ENCODE results near the gene DUSP15. TPM values are rescaled to one million over a fixed set of nuclear protein-coding genes. Genes with fewer than 3 reads are reported as not detected.

Gene DUSP15
- total RNA-seq, 2 donors from 2014 or later = not detected

GRCh38 chr20:31845300-31845863, 24.9 kb downstream of the DUSP15 start, which contains the start of gene FOXS1:
Gene FOXS1 (minus strand): TSS chr20:31845604. CDS start chr20:31845542, 62 bp downstream.
- DNase-seq (no peak), ATAC-seq (no peak)
- H3K27ac Mint-ChIP-seq = no peak within 1 kb of the TSS
- H3K27me3 Mint-ChIP-seq = peaks cover 16% of the 10 kb centered on the region
- H3K4me3 Mint-ChIP-seq = no peak within 1 kb of the TSS
- no peaks in the 10 kb centered on the region for H3K4me1 Mint-ChIP-seq
- no peaks in the 10 kb centered on the region for H3K9me3 ChIP-seq (ENCODE audit: control insufficient read depth, low read length, poor library complexity, severe bottlenecking)
- no peaks in the 10 kb centered on the region for H3K36me3 Mint-ChIP-seq (ENCODE audit: low read depth)

DNA sequence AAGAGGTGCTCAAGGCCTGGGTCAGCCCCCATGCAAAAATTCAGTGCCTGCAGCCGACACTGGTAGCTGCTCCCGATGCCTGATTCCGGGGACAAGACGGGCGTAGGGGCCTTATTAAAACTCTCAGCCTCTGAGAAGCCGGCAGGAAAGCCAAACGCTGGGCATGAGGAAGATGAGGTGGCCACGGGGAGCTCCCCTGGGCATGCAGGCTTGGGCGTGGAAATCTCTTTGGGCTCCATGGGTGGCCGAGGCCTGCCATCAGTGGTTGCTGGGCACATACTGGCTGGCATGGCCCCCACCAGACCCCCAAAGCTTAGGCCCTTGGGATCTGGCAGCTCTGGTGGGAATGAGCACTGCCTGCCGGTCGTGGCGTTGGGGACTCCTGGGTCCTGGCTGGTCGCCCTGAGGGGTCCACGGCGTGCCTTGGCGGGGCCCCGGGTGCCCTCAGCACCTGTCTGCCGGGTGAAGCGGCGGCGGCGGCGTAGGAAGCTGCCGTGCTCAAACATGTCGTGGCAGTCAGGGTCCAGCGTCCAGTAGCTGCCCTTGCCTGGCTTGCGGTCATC, 25.5 kb downstream of the DUSP15 start:
- no peak for DNase-seq
- Mint-ChIP-seq H3K4me1 (no peaks in the 10 kb centered on the region), H3K4me3 (no peak overlapping the region), H3K27ac (no peak overlapping the region), H3K27me3 (peaks cover 13% of the 10 kb centered on the region), H3K36me3 (ENCODE audit: low read depth) (no peaks in the 10 kb centered on the region)
- ATAC-seq = no peak
- no peaks in the 10 kb centered on the region for H3K9me3 ChIP-seq (ENCODE audit: control insufficient read depth, low read length, poor library complexity, severe bottlenecking)

GRCh38 chr20:31843881-31844280, 26.4 kb downstream of the DUSP15 start:
- Mint-ChIP-seq H3K36me3 (ENCODE audit: low read depth) (no peaks in the 10 kb centered on the region), H3K4me3 (no peak overlapping the region), H3K27ac (no peak overlapping the region), H3K4me1 (no peaks in the 10 kb centered on the region), H3K27me3 (peaks cover 8% of the 10 kb centered on the region)
- DNase-seq (no peak), ATAC-seq (no peak)
- H3K9me3 ChIP-seq (ENCODE audit: control insufficient read depth, low read length, poor library complexity, severe bottlenecking) = no peaks in the 10 kb centered on the region

- Mint-ChIP-seq H3K4me3 (no peak overlapping the region), H3K27ac (no peak overlapping the region), H3K27me3 (peaks cover 2% of the 10 kb centered on the region), H3K4me1 (no peaks in the 10 kb centered on the region), H3K36me3 (ENCODE audit: low read depth) (no peaks in the 10 kb centered on the region)
- DNase-seq (no peak), ATAC-seq (no peak)
- no peaks in the 10 kb centered on the region for H3K9me3 ChIP-seq (ENCODE audit: control insufficient read depth, low read length, poor library complexity, severe bottlenecking)
Measured at GRCh38 chr20:31843288-31843687, 27.0 kb downstream of the DUSP15 start.

DNA sequence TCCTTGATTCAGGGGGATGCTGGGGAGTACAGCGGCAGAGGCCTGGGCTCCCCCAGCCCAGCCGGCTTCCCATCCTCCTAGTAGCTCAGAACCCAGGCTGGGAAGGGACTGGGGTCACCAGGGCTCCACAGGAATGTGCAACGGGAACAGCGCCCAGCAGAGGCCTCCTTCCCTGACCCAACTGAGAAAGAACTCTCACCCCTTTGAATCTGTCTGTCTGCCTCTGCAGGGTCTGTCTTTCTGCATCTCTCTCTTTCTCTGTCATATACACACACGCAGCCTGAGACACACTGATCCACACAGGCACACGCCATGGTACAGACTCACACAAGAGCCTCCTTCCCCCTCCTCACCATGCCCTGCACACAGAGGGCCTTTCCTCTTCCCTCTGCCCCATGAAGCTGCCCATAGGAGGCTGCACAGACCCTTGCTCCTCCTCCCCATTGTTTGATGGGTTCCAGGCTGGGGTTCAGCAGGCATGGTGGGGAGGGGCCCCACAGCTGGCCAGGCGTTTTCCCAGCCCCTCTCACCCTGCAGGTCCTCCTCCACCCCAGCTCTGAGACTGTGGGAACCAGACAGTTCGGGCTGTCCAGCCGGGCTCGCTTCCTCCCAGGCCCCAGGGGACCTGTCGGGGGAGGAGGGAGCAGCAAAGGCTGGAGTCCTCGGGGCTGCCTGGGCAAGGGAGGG, 27.7 kb downstream of the DUSP15 start:
- DNase-seq (no peak), ATAC-seq (no peak)
- no peaks in the 10 kb centered on the region for H3K36me3 Mint-ChIP-seq (ENCODE audit: low read depth)
- no peaks in the 10 kb centered on the region for H3K27me3 Mint-ChIP-seq
- H3K27ac Mint-ChIP-seq = no peak overlapping the region
- H3K4me3 Mint-ChIP-seq = no peak overlapping the region
- H3K4me1 Mint-ChIP-seq = no peaks in the 10 kb centered on the region
- no peaks in the 10 kb centered on the region for H3K9me3 ChIP-seq (ENCODE audit: control insufficient read depth, low read length, poor library complexity, severe bottlenecking)

DNA sequence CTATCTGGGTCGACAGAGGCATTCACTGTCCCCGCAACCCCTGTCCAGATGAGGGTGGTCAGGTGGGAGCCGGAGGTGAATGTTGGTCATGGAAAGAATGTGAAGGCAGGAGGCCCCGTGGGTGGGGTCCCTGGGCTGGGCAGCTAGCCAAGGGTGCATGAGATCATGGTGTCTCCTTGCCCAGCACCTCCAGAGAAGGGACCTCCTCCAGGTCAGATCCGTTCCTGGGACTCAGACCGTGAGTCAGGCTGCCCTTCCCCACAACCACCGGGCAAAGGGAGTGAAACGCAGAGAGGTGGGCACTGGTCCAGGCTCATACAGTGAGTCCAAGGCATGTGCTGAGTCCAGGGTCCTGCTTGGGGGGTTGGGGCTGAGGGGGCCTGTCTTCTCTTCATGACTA, 28.4 kb downstream of the DUSP15 start:
- H3K4me3 Mint-ChIP-seq = no peak overlapping the region
- H3K27ac Mint-ChIP-seq = no peak overlapping the region
- no peaks in the 10 kb centered on the region for H3K9me3 ChIP-seq (ENCODE audit: control insufficient read depth, low read length, poor library complexity, severe bottlenecking)
- H3K4me1 Mint-ChIP-seq = no peaks in the 10 kb centered on the region
- ATAC-seq (no peak), DNase-seq (no peak)
- no peaks in the 10 kb centered on the region for H3K36me3 Mint-ChIP-seq (ENCODE audit: low read depth)
- H3K27me3 Mint-ChIP-seq = no peaks in the 10 kb centered on the region

- H3K4me3 Mint-ChIP-seq = no peak overlapping the region
- no peaks in the 10 kb centered on the region for H3K27me3 Mint-ChIP-seq
- no peak overlapping the region for H3K27ac Mint-ChIP-seq
- no peak for ATAC-seq
- H3K36me3 Mint-ChIP-seq (ENCODE audit: low read depth) = no peaks in the 10 kb centered on the region
- no peaks in the 10 kb centered on the region for H3K9me3 ChIP-seq (ENCODE audit: control insufficient read depth, low read length, poor library complexity, severe bottlenecking)
- DNase-seq = no peak
- peaks cover 2% of the 10 kb centered on the region for H3K4me1 Mint-ChIP-seq
Measured at GRCh38 chr20:31840906-31841816, 29.2 kb downstream of the DUSP15 start.

GRCh38 chr20:31839782-31840487, 30.4 kb downstream of the DUSP15 start:
- H3K27me3 Mint-ChIP-seq = no peaks in the 10 kb centered on the region
- H3K9me3 ChIP-seq (ENCODE audit: control insufficient read depth, low read length, poor library complexity, severe bottlenecking) = no peaks in the 10 kb centered on the region
- ATAC-seq (no peak), DNase-seq (no peak)
- H3K4me3 Mint-ChIP-seq = no peak overlapping the region
- H3K27ac Mint-ChIP-seq = no peak overlapping the region
- no peaks in the 10 kb centered on the region for H3K36me3 Mint-ChIP-seq (ENCODE audit: low read depth)
- peaks cover 4% of the 10 kb centered on the region for H3K4me1 Mint-ChIP-seq

- no peaks in the 10 kb centered on the region for H3K36me3 Mint-ChIP-seq (ENCODE audit: low read depth)
- no peaks in the 10 kb centered on the region for H3K27me3 Mint-ChIP-seq
- no peaks in the 10 kb centered on the region for H3K9me3 ChIP-seq (ENCODE audit: control insufficient read depth, low read length, poor library complexity, severe bottlenecking)
- no peak overlapping the region for H3K27ac Mint-ChIP-seq
- peaks cover 4% of the 10 kb centered on the region for H3K4me1 Mint-ChIP-seq
- H3K4me3 Mint-ChIP-seq = no peak overlapping the region
- DNase-seq = no peak
- no peak for ATAC-seq
Measured at GRCh38 chr20:31838646-31839292, 31.6 kb downstream of the DUSP15 start.

GRCh38 chr20:31837896-31838397, 32.4 kb downstream of the DUSP15 start:
- Mint-ChIP-seq H3K27ac (no peak overlapping the region), H3K4me3 (no peak overlapping the region), H3K36me3 (ENCODE audit: low read depth) (no peaks in the 10 kb centered on the region), H3K27me3 (no peaks in the 10 kb centered on the region), H3K4me1 (peaks cover 4% of the 10 kb centered on the region)
- ATAC-seq = no peak
- no peak for DNase-seq
- no peaks in the 10 kb centered on the region for H3K9me3 ChIP-seq (ENCODE audit: control insufficient read depth, low read length, poor library complexity, severe bottlenecking)

DNA sequence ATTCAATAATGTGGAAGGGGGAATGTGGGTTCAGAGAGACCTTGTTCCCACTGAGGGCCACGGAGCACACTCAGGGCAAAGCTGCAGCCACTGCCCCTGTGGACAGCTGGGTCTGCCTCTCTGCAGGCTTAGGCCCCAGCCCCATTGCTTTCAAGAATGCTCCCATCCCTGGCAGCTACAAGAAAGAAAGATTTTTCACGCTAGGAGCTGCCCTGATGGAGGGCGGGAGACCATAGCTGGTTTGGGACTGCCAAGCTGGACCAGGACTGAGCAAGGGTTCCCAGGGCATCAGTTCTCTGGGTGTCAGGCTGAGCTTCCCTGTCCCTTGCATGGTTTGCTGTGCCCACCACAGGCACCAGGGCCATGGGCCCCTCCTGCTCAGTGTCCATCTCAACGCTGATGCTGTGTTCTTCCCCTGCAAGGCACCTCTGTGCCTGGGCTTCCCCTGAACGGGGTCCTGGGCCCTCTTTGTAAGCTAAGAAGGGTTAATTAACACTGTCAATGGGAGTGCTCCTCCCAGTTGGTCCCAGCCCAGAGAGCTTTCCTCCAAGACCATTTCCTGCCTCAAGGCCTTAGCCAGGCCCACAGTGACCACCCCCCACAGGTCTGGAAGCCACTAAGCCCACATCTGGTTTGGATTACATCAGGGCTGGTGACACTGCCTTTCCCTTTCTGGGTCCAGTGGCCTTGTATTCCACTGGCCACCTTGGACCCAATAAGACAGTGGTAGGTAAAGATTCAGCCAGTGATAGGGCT, 33.3 kb downstream of the DUSP15 start:
- no peaks in the 10 kb centered on the region for H3K27me3 Mint-ChIP-seq
- DNase-seq = no peak
- ATAC-seq = no peak
- peaks cover 4% of the 10 kb centered on the region for H3K4me1 Mint-ChIP-seq
- no peaks in the 10 kb centered on the region for H3K36me3 Mint-ChIP-seq (ENCODE audit: low read depth)
- H3K9me3 ChIP-seq (ENCODE audit: control insufficient read depth, low read length, poor library complexity, severe bottlenecking) = no peaks in the 10 kb centered on the region
- no peak overlapping the region for H3K4me3 Mint-ChIP-seq
- H3K27ac Mint-ChIP-seq = no peak overlapping the region
